Smooth muscle cell (in vitro differentiated cells): Measurements from ENCODE around the gene SHCBP1. TPM values are rescaled to one million over a fixed set of nuclear protein-coding genes. Genes with fewer than 3 reads are reported as not detected.

ENCODE experiments used
- DNase-seq: peaks from one replicate; lab custom pipeline; 2025; ENCODE audit not compliant: unreplicated experiment; lab: John Stamatoyannopoulos, UW
- H2AFZ ChIP-seq: fragments of 200-600 bp; sonication (generic); 2 replicates; pipeline ENCODE4 v1.6.0; 2016; ENCODE audit warnings: antibody characterized with exemption, low read depth, mild to moderate bottlenecking
- H3F3A ChIP-seq: fragments of 200-600 bp; sonication (generic); 2 replicates; pipeline ENCODE4 v1.6.0; 2017; ENCODE audit warnings: antibody characterized with exemption, low read depth
- H3K27ac ChIP-seq: fragments of 200-600 bp; sonication (generic); 2 replicates; pipeline ENCODE4 v1.5.1; 2016; ENCODE audit warnings: low read depth, mild to moderate bottlenecking
- H3K27me3 ChIP-seq: fragments of 200-600 bp; sonication (generic); 2 replicates; pipeline ENCODE4 v1.6.1; 2016; ENCODE audit warnings: low read depth, mild to moderate bottlenecking
- H3K36me3 ChIP-seq: fragments of 200-600 bp; sonication (generic); 2 replicates; pipeline ENCODE4 v1.5.1; 2016; ENCODE audit warnings: low read depth
- H3K4me1 ChIP-seq: fragments of 200-600 bp; sonication (generic); 2 replicates; pipeline ENCODE4 v1.5.1; 2016; ENCODE audit warnings: low read depth
- H3K4me2 ChIP-seq: fragments of 200-600 bp; sonication (generic); 2 replicates; pipeline ENCODE4 v1.6.0; 2016; ENCODE audit warnings: mild to moderate bottlenecking
- H3K4me3 ChIP-seq: fragments of 200-600 bp; sonication (generic); 2 replicates; pipeline ENCODE4 v1.5.1; 2016; ENCODE audit warnings: mild to moderate bottlenecking
- H3K79me2 ChIP-seq: fragments of 200-600 bp; sonication (generic); 2 replicates; pipeline ENCODE4 v1.6.0; 2016; ENCODE audit warnings: low read depth, mild to moderate bottlenecking
- H3K9ac ChIP-seq: fragments of 200-600 bp; sonication (generic); 2 replicates; pipeline ENCODE4 v1.6.0; 2016; ENCODE audit warnings: low read depth
- H3K9me3 ChIP-seq: fragments of 200-600 bp; sonication (generic); replicated peaks from 2 replicates; pipeline ENCODE4 v1.5.1; 2016; ENCODE audit warnings: low read depth
- H4K20me1 ChIP-seq: fragments of 200-600 bp; sonication (generic); 2 replicates; pipeline ENCODE4 v1.6.0; 2016; ENCODE audit warnings: low read depth
- WGBS: methylation state at CpG from one replicate; pipeline ENCODE4 v1.1.7; 2016; ENCODE audit warnings: low lambda C conversion rate; 5-methylcytosine and 5-hydroxymethylcytosine counted together
- polyA plus RNA-seq: library from polyadenylated mRNA; unstranded; fragments of >200 nt; fragmentation: Nextera tagmentation; extraction: Ambion mirVana; gene quantifications from 2 replicates; pipeline ENCODE4 v1.2.1, GENCODE V29; 2016
- total RNA-seq: library from RNA; depleted of rRNA; stranded (reverse); fragments of >200 nt; gene quantifications from 2 replicates; pipeline ENCODE4 v1.2.3, GENCODE V29; 2014
- TF ChIP-seq, protein P1 (sequence below): fragments of 200-600 bp; sonication (generic); IDR thresholded peaks from 2 replicates; pipeline ENCODE4 v1.5.1; 2017; ENCODE audit warnings: borderline replicate concordance, mild to moderate bottlenecking, antibody characterized with exemption; ENCODE audit not compliant: insufficient read depth, poor library complexity, severe bottlenecking

Gene SHCBP1
- total and polyA plus RNA-seq, 2 experiments from 2014 or later = 5.4 to 7.9 TPM

DNA sequence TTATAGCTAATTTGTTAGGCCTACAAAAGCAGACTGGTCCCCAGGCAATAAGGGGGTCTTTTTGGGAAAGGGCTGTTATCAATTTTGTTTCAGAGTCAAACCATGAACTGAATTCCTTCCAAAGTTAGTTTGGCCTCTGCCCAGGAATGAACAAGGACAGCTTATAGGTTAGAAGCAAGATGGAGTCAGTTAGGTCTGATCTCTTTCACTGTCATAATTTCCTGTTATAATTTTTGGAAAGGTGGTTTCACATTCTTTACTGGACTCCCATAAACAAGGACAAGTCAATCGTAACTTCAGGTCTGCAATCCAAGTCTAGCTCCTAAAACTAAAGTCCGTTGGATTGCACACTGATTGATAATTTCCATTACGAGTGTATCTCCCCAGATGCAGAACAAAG lies 30.1 kb upstream of the SHCBP1 start:
- H2AFZ ChIP-seq = no peak overlapping the region
- no peaks in the 10 kb centered on the region for H3K27me3 ChIP-seq
- 87% methylated on average over 3 of the region's 3 CpGs for WGBS
- no peaks in the 10 kb centered on the region for H3K9me3 ChIP-seq
- H3K4me3 ChIP-seq = no peak overlapping the region
- DNase-seq = no peak
- H3K79me2 ChIP-seq = no peaks in the 10 kb centered on the region
- H3K36me3 ChIP-seq = no peaks in the 10 kb centered on the region
- no peak overlapping the region for H3K4me2 ChIP-seq
- H3K9ac ChIP-seq = no peak overlapping the region
- no peaks in the 10 kb centered on the region for H4K20me1 ChIP-seq
- no peaks in the 10 kb centered on the region for H3F3A ChIP-seq
- TF ChIP-seq, protein P1, sequence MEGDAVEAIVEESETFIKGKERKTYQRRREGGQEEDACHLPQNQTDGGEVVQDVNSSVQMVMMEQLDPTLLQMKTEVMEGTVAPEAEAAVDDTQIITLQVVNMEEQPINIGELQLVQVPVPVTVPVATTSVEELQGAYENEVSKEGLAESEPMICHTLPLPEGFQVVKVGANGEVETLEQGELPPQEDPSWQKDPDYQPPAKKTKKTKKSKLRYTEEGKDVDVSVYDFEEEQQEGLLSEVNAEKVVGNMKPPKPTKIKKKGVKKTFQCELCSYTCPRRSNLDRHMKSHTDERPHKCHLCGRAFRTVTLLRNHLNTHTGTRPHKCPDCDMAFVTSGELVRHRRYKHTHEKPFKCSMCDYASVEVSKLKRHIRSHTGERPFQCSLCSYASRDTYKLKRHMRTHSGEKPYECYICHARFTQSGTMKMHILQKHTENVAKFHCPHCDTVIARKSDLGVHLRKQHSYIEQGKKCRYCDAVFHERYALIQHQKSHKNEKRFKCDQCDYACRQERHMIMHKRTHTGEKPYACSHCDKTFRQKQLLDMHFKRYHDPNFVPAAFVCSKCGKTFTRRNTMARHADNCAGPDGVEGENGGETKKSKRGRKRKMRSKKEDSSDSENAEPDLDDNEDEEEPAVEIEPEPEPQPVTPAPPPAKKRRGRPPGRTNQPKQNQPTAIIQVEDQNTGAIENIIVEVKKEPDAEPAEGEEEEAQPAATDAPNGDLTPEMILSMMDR = no peak
- H3K27ac ChIP-seq = no peak overlapping the region
- H3K4me1 ChIP-seq = no peaks in the 10 kb centered on the region

DNA sequence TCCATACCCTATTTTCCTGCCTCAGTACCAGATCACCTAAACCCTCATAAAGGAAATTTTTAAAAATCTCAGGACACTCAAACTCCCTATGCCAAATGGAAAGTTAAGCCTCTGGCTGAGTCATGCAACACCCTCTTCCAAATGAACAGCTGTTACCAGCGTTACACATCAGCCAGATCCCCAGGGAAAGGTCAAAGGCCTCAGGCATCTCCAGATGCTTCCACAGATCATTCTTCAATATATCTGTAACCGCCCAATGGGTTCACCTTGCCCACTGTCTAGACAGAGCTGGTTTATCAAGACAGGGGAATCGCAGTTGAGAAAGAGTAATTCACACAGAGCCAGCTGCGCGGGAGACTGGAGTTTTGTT lies 29.1 kb upstream of the SHCBP1 start:
- Histone ChIP-seq H4K20me1 (no peaks in the 10 kb centered on the region), H3K9me3 (no peaks in the 10 kb centered on the region), H3K4me2 (no peak overlapping the region), H2AFZ (no peak overlapping the region), H3K27ac (no peak overlapping the region), H3K79me2 (no peaks in the 10 kb centered on the region), H3K4me1 (no peaks in the 10 kb centered on the region), H3K9ac (no peak overlapping the region), H3K4me3 (no peak overlapping the region), H3K36me3 (no peaks in the 10 kb centered on the region), H3F3A (no peaks in the 10 kb centered on the region), H3K27me3 (no peaks in the 10 kb centered on the region)
- DNase-seq = no peak
- 64% methylated on average over 5 of the region's 5 CpGs for WGBS
- TF ChIP-seq, protein P1 = no peak

DNA sequence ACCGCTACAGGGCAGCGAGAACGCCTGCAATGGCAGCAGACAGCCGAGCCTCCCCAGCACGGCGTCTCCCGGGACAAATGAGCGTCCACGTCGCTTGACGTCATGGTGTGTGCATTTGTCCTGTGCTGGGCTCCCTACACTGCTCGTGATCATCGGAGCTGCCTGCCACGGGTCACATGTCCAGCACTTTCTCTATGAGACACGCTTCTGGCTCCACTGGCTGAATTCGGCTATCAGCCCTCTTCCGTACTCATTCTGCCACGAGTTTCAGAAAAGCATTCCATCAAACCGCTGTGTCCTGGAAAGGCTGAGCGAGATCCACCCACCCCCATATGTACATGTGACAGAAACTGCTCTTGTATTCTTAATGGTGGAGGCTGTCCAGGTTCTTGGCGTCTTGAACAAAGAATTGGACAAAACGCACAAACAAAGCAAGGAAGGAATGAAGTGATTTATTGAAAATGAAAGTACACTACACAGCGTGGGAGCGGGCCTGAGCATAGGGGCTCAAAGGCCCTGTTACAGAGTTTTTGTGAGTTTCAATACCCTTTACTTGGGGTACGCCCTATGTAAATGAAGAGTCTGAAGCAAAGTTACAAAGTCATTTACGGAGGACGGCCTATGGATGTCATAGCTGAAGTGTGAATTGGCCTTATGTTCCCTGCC lies 28.5 kb upstream of the SHCBP1 start:
- DNase-seq = no peak
- no peak overlapping the region for H3K27ac ChIP-seq
- H2AFZ ChIP-seq = no peak overlapping the region
- WGBS = 91% methylated on average over 27 of the region's 27 CpGs
- no peaks in the 10 kb centered on the region for H3F3A ChIP-seq
- H3K4me2 ChIP-seq = no peak overlapping the region
- H3K36me3 ChIP-seq = no peaks in the 10 kb centered on the region
- no peak overlapping the region for H3K4me3 ChIP-seq
- no peaks in the 10 kb centered on the region for H3K79me2 ChIP-seq
- H3K9me3 ChIP-seq = no peaks in the 10 kb centered on the region
- no peaks in the 10 kb centered on the region for H3K4me1 ChIP-seq
- H3K9ac ChIP-seq = no peak overlapping the region
- TF ChIP-seq, protein P1 = no peak
- H4K20me1 ChIP-seq = no peaks in the 10 kb centered on the region
- H3K27me3 ChIP-seq = no peaks in the 10 kb centered on the region

DNA sequence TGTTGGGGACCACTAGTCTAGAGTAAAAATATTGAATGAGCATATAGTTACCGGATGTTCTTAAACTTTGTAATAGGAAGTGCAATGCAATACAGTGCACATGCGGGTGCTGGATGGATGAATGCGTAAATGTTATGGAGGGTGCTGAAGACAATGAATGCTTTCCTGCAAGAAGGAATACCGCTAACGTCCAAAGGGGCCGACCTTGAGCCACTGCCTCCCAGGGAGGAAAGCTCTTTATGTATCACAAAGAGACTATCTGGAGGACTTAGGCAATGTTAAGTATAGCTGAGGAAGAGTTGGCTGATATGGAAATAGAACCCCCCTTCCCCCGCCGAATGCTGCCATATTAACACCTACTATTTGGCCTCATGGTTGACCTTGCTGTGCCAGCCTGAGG lies 27.5 kb upstream of the SHCBP1 start:
- Histone ChIP-seq H3K27ac (no peak overlapping the region), H3K4me2 (no peak overlapping the region), H3K9ac (no peak overlapping the region), H3K4me1 (no peaks in the 10 kb centered on the region), H3K9me3 (no peaks in the 10 kb centered on the region), H4K20me1 (no peaks in the 10 kb centered on the region), H2AFZ (no peak overlapping the region), H3K4me3 (no peak overlapping the region), H3K36me3 (no peaks in the 10 kb centered on the region), H3K79me2 (no peaks in the 10 kb centered on the region), H3K27me3 (no peaks in the 10 kb centered on the region), H3F3A (no peaks in the 10 kb centered on the region)
- 82% methylated on average over 8 of the region's 8 CpGs for WGBS
- no peak for DNase-seq
- TF ChIP-seq, protein P1 = no peak
